GM21381 (cell line): Measurements from ENCODE around the gene IL15RA.
"Not testable (repeated sequence)": the region's sequence is repeated elsewhere in the genome, so short reads cannot be mapped to it uniquely, and the experiment has no call there.

ENCODE experiments used
- ATAC-seq: cut with Tn5 transposase; IDR thresholded peaks from one replicate; pipeline ENCODE4 v1.9.1; 2021; ENCODE audit warnings: mild to moderate bottlenecking, moderate library complexity; ENCODE audit not compliant: unreplicated experiment

IL15RA gene

DNA sequence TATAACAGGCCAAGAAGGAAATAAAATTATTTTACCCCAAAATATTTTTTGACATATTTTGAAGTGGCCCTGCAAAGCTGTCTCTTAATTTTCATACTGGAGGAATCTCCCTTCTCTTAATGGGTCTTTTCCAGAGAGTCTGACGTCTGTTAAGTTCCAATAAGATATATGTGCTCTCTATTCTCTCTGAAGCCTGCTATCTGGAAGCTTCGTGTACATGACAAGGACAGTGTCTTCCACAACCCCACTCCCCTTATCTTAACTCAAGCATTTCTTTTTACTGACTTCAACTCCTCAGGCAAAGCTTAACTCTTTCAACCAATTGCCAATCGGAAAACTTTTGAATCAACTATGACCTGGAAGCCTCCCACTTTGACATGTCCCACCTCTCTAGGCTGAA, 29.2 kb upstream of the IL15RA start:
- ATAC-seq: no peak

DNA sequence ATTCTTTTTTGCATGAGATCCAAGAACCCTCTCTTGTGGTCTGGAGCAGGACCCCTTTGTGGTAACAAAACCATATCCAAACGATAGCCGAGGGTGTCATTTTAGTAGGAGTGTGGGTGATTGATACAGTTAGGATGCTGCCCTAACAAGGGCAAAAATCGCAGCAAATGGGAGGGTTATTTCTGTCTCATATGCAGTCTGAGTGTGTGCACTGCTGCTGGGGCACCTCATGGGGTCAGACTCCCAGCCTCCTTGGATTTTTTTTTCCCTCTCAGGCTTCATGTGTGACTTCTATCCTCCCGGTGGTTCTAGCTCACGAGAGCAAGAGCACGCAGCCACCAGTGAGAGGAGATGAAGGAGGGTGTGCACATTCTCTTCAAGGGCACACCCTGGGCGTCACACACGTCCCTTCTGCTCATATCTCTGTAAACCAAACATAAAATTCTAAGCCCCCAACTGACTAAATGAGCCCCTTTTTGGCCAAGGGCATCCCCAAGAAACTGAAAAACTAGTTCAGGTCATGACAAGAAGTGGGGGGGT, 28.6 kb upstream of the IL15RA start:
- ATAC-seq: no peak

- not testable (repeated sequence) for ATAC-seq
Observed at GRCh38 chr10:6005161-6005804, 27.9 kb upstream of the IL15RA start.

GRCh38 chr10:6002809-6003510, 25.6 kb upstream of the IL15RA start:
- ATAC-seq: no peak

DNA sequence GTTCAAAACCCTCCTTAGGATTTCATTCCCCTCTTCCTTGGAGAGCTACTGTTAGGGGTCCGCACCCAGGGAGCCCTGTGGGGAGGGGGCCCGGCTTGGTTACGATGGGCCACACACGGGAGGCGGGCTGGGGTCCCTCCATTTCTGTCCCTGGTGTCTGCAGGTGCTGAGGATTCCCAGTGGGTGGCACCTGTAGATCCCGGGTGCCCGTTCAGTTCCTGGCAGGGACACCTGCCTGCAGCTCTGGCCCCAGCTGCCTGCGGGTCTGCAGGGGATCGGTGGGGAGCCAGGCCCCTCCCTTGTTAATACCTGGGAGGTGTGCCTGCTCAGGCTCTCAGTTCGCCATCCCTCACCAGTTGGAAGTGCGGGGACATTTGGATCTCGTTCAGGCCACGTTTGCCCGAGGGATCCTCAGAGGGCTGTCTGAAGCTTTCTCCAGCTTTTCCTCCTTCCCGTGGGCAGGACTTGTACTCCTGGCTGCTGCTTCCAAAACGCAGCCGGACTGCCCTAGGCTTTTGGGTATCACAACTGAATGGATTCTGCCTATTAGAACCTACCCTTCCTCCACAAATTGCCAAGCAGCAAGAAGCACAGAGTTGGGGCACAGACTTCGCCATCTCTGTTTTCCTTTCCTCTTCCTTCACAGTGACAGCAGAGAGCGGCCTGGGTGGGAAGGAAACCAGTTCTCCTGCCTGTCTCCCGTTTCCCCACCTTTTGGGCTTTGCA, 22.3 kb upstream of the IL15RA start:
- ATAC-seq: no peak

- no peak for ATAC-seq
Observed at GRCh38 chr10:5996696-5997095, 19.4 kb upstream of the IL15RA start.

DNA sequence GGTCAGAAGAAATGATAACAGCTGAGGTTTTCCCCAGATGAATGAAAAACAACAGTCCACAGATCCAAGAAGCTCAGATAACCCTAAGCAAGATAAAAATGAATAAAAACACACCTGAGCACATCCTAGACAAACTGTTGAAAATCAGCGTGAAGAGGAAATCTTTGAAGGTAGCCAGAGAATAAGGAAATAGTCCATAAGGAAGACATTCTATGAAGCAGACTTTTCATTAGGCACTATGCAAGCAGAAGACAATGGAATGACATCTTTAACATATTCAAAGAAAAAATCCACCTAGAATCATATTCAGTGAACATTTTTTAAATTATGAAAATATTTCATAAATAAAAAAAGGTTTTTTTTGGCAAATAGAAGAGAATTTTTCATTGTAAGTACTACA, 15.1 kb upstream of the IL15RA start:
- no peak for ATAC-seq

DNA sequence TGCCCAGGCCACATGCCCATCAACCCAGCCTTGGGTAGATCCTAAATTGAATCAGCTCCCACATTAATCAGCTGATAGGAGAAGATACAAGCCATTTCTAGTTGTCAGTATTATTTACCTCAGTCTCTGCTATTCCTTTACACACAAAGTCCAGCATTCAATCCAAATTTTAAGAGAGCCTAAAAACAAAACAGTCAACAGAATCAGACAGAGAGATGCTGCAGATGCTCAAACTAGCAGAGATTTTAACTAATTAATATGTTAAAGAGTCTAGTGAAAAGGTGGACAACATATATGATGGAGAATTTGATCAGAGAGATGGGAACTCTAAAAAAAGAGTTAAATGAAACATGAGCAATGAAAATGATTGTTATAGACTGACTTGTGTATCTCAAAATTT, 14.4 kb upstream of the IL15RA start:
- no peak for ATAC-seq

DNA sequence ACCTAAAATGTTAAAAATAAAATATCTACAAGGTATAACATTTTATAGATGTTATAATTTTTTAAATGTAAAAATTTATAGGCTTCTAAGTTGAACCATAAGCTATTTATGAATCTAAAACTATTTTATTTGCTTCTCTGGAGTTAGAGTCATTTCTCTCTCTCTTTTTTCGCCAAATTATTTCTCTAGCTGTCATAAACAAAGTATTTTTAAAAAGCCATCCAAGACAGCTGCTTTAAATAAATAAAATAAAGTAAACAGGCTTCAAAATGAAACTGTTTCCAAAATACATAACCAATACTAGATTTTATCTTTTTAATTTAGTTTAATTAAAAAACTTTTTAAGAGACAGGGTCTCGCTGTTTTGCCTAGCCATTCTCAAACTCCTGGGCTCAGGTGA, 12.4 kb upstream of the IL15RA start:
- ATAC-seq: no peak

- ATAC-seq: no peak
Observed at GRCh38 chr10:5988336-5988920, 11.1 kb upstream of the IL15RA start.

- ATAC-seq: no peak
Observed at GRCh38 chr10:5987747-5988146, 10.4 kb upstream of the IL15RA start.

GRCh38 chr10:5985029-5985428, 7.7 kb upstream of the IL15RA start:
- ATAC-seq: no peak

DNA sequence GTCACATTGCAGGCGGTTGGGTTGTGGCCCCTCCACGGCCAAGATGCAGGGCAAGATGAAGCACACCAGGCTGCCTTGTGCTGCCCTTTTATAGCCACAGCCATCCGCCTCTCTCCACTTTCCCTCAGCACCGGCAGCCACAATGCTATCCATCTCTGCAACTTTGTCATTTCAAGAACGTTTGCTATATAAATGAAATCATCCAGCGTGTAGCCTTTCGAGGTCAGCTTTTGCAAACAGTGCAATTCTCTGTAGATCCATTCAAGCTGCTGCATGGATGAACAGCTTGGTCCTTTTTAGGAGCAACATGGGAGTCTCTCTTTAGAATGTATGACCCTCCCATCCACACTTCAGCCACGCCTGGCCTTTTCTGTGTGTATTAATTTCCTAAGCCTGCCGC, 6.4 kb upstream of the IL15RA start:
- ATAC-seq: no peak

- ATAC-seq: no peak
Observed at GRCh38 chr10:5981529-5981928, 4.2 kb upstream of the IL15RA start.

DNA sequence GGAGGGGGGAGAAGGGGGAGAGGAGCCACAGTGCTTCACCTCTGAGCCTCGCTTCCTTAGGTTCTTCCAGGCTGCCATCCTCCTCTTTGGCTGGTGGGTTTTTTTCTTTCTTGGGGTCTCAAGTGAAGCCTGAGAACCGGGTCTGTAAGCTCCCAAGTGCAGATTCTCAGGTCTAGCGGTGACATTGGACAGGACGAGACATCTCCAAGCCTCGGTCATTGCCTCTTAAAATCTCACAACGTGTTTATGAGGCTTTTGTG, 817 bp upstream of the IL15RA start:
- no peak for ATAC-seq

DNA sequence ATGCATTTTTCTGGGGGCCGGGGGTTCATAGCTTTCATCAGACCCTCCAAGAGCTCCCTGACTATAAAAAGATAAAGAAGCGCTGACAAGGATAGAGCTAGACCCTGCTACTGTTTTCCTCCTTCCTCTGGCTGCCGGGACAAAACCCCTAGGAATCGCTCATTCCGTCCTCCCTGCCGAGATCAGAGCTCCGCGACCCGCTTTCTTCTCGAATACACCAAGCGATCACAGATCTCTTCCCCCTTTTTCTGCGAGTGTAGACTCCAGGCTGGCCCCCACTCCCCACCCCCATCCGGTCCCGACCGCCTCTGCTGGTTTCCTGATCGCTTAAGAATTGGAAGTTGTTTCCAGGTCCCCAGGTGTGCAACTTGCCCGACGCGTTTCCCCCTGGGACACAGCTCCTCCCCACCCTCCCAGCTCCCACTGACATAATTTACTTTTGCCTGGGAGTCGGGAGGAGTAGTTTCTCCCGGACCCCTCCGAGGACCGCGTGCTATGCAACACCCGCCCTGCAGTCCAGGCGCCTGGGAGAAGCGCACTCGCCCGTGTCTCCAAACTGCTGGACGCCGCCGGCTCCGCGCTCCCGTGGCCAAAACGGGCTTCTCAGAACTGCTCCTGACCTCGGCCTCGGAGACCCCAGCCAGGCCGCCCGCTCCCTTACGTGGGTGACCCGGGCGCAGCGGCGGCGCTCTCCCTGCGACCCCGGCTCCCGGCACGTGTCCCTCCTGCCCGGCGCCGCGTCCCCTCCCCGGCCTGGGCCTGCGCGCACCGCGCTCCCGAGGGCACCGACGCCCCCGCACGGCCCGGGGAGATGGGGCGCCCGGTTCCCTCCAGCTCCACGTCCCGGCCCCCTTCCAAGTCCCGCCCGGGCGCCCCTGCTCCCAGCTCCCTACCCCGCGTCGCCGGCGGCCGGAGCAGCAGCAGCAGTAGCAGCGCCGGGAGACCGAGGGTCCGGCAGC, 552 bp downstream of the IL15RA start:
- peak; percentile 22 for ATAC-seq

GRCh38 chr10:5975641-5976473, 1.5 kb downstream of the IL15RA start:
- peak; percentile 48 for ATAC-seq

DNA sequence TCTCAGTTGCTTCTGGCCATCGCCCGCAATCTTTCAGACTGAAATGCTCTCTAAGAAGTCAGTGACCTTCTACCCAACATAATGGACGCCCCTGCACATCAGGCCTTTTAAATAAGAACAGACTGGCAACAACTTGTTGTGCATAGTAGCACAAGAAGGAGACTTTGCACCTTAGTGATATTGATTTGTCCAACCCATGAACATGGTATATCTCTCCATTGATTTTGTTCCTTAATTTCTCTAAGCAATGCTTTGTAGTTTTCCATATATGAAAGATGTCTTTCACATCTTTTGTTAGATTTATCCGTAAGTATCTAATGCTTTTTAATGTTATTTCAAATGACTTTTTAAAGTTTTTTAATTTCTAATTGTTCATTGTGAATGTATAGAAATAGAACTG, 4.3 kb downstream of the IL15RA start:
- ATAC-seq: no peak

DNA sequence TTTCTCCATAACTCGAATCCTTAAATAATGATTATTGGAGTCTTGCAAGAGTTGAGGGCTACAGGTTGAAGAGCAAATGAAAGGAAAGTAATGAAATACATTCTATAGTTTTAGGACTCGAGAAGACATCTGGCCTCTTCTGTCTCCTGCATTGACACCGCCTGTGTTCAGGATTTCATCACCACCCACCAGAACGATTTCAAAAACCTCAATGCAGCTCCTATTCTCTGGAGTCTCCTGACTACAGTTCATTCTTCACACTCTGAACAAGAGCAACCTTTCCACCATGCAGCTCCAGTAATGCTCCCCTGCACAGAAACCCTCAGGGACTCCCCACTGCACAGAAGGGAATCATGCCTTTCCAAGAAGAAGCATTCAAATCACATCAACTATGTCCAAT, 5.5 kb downstream of the IL15RA start:
- ATAC-seq: no peak

GRCh38 chr10:5971315-5971832, 6.0 kb downstream of the IL15RA start:
- ATAC-seq: peak; percentile 33
